Right kidney (tissue), 1 donor: Measurements from ENCODE around the gene LENG8.
A peak's percentile ranks its signal among the peaks of the same experiment; 100 is the strongest.
"Not testable (repeated sequence)": the region's sequence is repeated elsewhere in the genome, so short reads cannot be mapped to it uniquely, and the experiment has no call there.

Experiments used
- DNase-seq: peaks from one replicate; pipeline ENCODE4 v3.0.0-alpha.2; 2016

Gene LENG8

GRCh38 chr19:54439174-54439851 is 9.7 kb upstream of the LENG8 start:
- no peak for DNase-seq

GRCh38 chr19:54440641-54441040 is 8.4 kb upstream of the LENG8 start:
- DNase-seq, result no peak

GRCh38 chr19:54444737-54445136 is 4.3 kb upstream of the LENG8 start:
- DNase-seq, result no peak

GRCh38 chr19:54446349-54446748 is 2.6 kb upstream of the LENG8 start:
- DNase-seq, result not testable (repeated sequence)

GRCh38 chr19:54448040-54448773 is 792 bp upstream of the LENG8 start:
- DNase-seq, result peak; percentile 82

GRCh38 chr19:54449701-54450069 is 686 bp downstream of the LENG8 start:
- no peak for DNase-seq

- DNase-seq, result no peak
Observed at GRCh38 chr19:54451331-54451871, 2.4 kb downstream of the LENG8 start.

GRCh38 chr19:54451997-54452396 is 3.0 kb downstream of the LENG8 start:
- DNase-seq, result no peak

- DNase-seq, result no peak
Observed at GRCh38 chr19:54452626-54453025, 3.6 kb downstream of the LENG8 start.

- no peak for DNase-seq
Observed at GRCh38 chr19:54453921-54454780, 5.2 kb downstream of the LENG8 start.

GRCh38 chr19:54454781-54455675 is 6.0 kb downstream of the LENG8 start:
- DNase-seq, result no peak

- DNase-seq, result no peak
Observed at GRCh38 chr19:54455786-54456422, 6.9 kb downstream of the LENG8 start.

- no peak for DNase-seq
Observed at GRCh38 chr19:54456423-54457373, 7.7 kb downstream of the LENG8 start.

GRCh38 chr19:54457773-54458647 is 9.0 kb downstream of the LENG8 start:
- DNase-seq, result no peak

GRCh38 chr19:54458648-54459281 is 9.8 kb downstream of the LENG8 start:
- DNase-seq, result no peak

GRCh38 chr19:54459282-54460229 is 10.6 kb downstream of the LENG8 start:
- DNase-seq, result no peak
